Urothelium cell line (cell line): ENCODE results near the gene DHRS2.
"Not testable (repeated sequence)": the region's sequence is repeated elsewhere in the genome, so short reads cannot be mapped to it uniquely, and the experiment has no call there.

Experiments used
- DNase-seq: peaks from one replicate; pipeline ENCODE4 v3.0.0; 2011; ENCODE audit warnings: low spot score, mixed read lengths
- FAIRE-seq: peaks from 2 replicates; lab custom pipeline; 2011; peaks lifted over from hg19 to GRCh38; lab: Jason Lieb, UNC

Gene DHRS2

GRCh38 chr14:23636317-23637211, at the start of gene DHRS2:
Gene DHRS2 (plus strand): TSS chr14:23636364. CDS start chr14:23638865, 2,501 bp downstream.
- FAIRE-seq (no peak), DNase-seq (no peak)

- FAIRE-seq = peak; percentile 92
- DNase-seq = peak; percentile 92
These were observed 47.1 kb upstream of the DHRS2 start for GRCh38 chr14:23588884-23589598.

GRCh38 chr14:23589606-23590005, 46.6 kb upstream of the DHRS2 start:
- DNase-seq (no peak), FAIRE-seq (no peak)

GRCh38 chr14:23590198-23590597, 46.0 kb upstream of the DHRS2 start:
- DNase-seq = no peak
- no peak for FAIRE-seq

- not testable (repeated sequence) for DNase-seq
These were observed 42.0 kb upstream of the DHRS2 start for GRCh38 chr14:23594191-23594590.

GRCh38 chr14:23600322-23600707, 35.8 kb upstream of the DHRS2 start:
- FAIRE-seq = no peak
- no peak for DNase-seq

More at GRCh38 chr14:23594191-23594590, 42.0 kb upstream of the DHRS2 start:
- not testable (repeated sequence) for FAIRE-seq

- FAIRE-seq = no peak
- no peak for DNase-seq
These were observed 35.4 kb upstream of the DHRS2 start for GRCh38 chr14:23600806-23601205.

GRCh38 chr14:23601424-23601823, 34.7 kb upstream of the DHRS2 start:
- DNase-seq (no peak), FAIRE-seq (no peak)

- no peak for DNase-seq
- FAIRE-seq = no peak
These were observed 34.4 kb upstream of the DHRS2 start for GRCh38 chr14:23601845-23602180.

GRCh38 chr14:23602181-23603095, 33.7 kb upstream of the DHRS2 start:
- no peak for FAIRE-seq
- no peak for DNase-seq

- DNase-seq (no peak), FAIRE-seq (no peak)
These were observed 33.1 kb upstream of the DHRS2 start for GRCh38 chr14:23603103-23603502.

GRCh38 chr14:23604148-23604547, 32.0 kb upstream of the DHRS2 start:
- no peak for FAIRE-seq
- no peak for DNase-seq

- DNase-seq (no peak), FAIRE-seq (no peak)
These were observed 31.4 kb upstream of the DHRS2 start for GRCh38 chr14:23604675-23605170.

GRCh38 chr14:23605931-23606585, 30.1 kb upstream of the DHRS2 start:
- DNase-seq (no peak), FAIRE-seq (no peak)

- DNase-seq (no peak), FAIRE-seq (no peak)
These were observed 27.7 kb upstream of the DHRS2 start for GRCh38 chr14:23608454-23608853.

- no peak for FAIRE-seq
- DNase-seq = no peak
These were observed 27.2 kb upstream of the DHRS2 start for GRCh38 chr14:23609001-23609400.

- FAIRE-seq, DNase-seq: not testable (repeated sequence)
These were observed 26.6 kb upstream of the DHRS2 start for GRCh38 chr14:23609411-23610089.

- FAIRE-seq (no peak), DNase-seq (no peak)
These were observed 25.9 kb upstream of the DHRS2 start for GRCh38 chr14:23610090-23610814.

GRCh38 chr14:23610815-23611289, 25.3 kb upstream of the DHRS2 start:
- FAIRE-seq (no peak), DNase-seq (no peak)
